GM19025 (cell line): ENCODE results near the gene MSANTD7.
"Not testable (repeated sequence)": the region's sequence is repeated elsewhere in the genome, so short reads cannot be mapped to it uniquely, and the experiment has no call there.

Source experiments
- ATAC-seq: cut with Tn5 transposase; IDR thresholded peaks from one replicate; pipeline ENCODE4 v1.9.1; 2021; ENCODE audit warnings: mild to moderate bottlenecking, low read depth, moderate library complexity; ENCODE audit not compliant: unreplicated experiment

The MSANTD7 gene

DNA sequence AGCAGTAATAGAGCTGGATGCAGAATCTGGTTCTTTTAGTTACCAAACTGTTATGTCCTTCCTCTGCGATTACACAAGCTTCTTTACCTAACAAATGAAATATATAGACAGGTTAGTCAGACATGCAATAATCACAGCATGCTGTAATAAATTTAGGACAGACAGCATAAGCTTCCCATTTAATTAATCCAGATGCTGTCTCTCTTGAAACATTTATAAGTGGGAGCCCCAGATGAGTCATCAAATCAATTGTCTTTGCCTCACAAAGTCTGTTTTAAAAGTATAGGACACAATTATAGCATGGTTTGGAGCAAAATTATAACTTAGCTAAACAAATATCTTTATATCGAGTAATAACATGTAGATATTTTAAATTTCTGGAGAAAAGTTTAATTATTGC is 1.9 kb upstream of the MSANTD7 start:
- ATAC-seq = no peak

DNA sequence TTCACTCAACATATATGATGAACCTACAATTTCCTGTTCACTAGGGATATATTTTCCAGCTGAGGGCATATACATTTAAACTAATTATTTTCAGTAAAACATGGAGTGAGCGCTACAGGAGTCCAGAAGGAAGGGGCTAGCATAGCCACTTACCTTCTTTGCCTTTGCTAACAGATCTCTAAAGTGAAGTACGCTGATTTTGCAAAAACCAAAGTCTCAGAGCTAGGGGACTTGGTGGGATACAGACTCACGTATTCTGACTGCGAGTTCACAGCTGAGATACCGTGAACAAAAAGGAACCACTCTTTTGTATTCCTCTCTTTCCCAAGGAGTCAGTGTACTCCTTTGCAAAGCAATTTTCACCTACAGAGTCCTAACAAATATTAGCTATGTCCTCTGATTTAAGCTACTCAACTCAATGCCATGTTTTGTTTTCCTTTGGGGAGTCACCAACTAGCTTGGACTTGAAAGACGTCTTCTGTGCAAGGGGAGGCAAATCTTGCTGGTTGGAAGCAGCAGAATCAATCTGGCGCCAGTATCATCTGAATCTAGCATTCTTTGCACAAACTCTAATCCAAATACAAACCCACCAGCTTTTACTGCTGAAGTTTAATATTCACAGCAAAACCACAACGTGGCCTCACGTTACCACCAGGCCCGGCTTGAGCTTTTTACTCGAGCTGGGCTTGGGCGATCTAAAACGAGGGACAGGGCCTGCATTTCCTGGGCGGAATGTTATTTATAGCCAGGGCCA is 926 bp upstream of the MSANTD7 start:
- ATAC-seq = no peak

DNA sequence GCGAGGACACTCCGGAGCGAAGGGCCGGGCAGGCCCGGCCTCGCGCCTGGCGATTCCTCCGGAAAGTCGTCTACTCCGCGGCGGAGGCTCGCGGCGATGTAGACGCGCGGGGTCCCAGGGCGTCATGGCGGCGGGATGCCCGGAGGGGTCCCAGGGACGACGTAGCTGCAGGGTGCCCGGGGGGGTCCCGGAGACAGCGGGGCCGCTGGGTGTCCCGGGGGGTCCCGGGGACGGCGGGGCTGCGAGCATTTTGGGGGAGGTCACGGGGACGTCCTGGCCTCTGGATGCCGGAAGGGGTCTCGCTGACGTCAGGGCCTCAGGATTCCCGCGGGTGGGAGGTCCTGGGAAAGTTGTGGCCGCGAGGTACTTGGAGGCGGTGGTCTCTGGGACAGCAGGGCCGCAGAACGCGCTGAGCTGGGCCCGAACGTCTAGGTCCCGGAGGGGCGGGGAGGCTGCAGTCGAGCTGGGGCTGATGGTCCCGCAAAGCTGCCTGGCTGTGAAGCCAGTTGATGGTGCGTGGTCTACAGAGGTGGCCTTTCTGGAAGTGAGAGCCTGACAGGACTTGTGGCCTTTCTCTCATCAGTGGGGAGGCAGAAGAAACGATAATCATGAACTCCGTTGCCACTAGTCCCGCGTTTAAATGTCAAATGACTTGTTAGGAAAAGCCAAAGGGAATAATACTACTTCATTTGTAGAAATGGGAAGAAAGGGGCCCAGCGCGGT is 637 bp downstream of the MSANTD7 start:
- ATAC-seq = no peak

DNA sequence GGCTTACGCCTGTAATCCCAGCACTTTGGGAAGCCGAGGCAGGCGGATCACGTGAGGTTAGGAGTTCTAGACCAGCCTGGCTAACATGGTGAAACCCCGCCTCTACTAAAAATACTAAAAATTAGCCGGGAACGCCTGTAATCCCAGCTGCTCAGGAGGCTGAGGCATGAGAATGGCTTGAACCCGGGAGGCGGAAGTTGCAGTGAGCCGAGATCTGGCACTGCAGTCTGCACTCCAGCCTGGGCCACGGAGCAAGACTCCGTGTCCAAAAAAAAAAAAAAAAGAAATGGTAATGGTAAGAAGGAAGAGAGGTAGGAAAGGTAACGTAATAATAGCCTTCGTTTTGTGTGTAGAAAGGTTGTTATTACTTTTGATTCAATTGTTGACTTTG is 1.2 kb downstream of the MSANTD7 start:
- no peak for ATAC-seq

DNA sequence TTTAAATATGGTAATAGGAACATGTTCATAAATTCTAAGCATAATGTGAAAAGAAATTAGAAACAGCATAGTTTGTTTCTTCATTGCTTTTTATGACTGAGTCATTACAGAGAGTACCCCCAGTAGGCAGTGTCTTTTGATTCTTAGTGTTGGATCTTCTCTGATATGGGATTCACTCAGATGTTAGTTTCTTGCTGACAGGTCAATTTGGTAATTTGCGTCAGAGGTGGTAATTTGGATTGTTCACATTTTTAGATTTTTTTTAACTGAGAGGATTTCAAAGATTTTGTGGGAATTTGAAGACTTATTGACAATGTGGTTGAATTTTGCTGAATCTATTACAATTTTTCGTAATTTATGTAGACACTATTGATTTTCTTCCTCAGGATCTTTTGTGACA is 2.1 kb downstream of the MSANTD7 start:
- ATAC-seq = no peak

DNA sequence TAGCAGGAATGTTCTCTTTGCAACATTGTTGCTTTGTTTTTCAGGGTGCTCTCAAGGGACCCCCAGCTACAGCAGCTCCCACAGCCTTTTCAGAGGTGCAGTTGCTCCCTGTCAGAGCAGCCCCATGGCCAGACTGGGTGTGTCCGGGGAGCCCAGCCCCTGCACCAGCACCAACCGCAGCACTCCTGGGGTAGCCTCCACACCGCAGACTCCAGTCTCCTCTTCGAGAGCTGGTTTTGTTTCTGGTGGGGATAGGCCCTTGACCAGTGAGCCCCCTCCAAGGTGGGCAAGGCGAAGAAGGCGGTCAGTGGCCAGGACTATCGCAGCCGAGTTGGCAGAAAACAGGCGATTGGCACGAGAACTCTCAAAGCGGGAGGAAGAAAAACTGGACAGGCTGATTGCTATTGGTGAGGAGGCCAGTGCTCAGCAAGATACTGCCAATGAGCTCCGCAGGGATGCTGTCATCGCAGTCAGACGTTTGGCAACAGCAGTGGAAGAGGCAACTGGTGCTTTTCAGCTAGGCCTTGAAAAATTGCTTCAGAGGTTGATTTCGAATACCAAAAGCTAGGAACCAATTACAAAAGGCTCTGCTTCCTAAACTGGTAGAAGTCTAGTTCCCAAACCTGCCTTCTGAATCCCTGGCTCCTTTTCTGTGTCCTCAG is 5.4 kb downstream of the MSANTD7 start:
- no peak for ATAC-seq

DNA sequence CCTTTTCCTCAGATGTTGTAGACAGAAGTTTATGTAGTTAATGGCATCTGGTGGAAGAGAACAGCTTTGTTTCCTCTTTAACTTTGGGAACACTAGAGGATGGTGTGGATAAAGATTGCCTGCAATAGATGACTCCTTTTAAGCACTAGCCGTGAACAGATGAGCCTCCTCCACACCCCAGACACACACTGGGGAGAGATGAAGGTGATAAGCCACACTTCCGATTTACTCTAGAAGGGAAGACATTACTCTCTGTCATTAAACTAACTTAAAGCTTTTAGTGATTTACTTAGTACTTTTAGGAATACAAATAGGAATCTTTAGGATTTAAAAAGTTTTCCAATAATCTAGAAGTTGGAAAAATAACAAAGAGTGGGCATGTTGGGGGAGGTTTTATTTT is 6.8 kb downstream of the MSANTD7 start:
- no peak for ATAC-seq

DNA sequence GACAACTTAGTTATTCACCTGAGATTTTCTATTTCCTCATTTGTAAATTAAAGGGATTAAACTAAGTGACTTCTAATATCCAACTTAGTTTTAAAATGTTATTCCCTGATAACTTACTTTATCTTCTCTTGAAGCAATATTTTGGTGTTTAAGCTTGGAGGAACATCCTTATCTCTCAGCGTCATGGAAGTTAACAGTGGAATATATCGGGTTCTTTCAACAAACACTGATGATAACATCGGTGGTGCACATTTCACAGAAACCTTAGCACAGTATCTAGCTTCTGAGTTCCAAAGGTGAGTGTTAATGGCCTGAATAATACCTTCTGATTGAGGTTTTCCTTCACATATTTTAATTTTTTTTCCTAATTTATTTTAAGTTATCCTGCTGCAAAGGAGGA is 14.1 kb downstream of the MSANTD7 start:
- no peak for ATAC-seq

DNA sequence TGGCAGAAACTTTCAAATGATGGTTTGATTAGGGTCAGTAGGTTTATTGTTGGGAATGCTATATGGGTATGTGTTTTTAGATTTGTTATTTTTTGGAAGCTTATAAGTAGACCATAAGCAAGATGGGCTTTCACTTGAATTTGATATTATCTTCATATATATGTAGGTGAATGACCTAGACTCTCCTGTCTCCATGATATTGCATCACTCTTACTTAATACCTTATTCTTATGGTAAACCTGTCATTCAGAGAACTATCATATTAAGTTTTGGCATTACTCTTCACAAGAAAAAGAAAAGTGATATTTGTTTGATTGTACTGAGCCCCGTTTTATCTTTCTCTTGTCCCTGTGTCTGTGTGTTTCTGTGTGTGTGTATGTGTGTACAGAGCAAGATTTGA is 17.3 kb downstream of the MSANTD7 start:
- ATAC-seq = no peak

DNA sequence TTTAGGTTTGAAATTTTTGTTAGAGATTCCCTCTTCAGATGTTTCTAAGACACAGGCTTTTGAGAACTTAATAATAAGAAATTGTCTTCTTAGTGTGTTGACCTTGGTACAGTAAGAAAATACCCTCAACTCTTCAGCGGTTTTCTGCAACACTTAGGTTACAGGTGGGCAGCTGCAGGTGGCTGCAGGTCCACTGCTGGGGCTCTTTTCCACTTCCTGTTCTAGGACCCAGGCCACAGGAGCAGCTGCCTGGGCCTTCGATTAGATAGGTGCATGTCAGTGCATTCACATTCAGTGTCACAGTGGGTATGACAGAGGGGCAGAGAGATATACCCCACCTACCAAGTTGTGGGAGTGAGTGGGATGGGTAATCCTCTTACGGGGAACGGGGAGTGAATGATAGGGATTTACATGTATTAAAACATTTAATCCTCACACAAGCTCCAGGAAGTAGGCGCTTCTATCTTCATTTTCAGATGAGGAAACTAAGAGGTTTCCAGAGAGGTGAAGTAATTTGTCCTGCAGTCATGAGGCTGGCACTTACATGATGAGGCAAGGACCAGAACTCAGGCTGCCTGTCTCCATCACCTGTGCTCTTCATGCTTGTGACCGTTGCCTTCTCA is 20.3 kb downstream of the MSANTD7 start:
- ATAC-seq = no peak

DNA sequence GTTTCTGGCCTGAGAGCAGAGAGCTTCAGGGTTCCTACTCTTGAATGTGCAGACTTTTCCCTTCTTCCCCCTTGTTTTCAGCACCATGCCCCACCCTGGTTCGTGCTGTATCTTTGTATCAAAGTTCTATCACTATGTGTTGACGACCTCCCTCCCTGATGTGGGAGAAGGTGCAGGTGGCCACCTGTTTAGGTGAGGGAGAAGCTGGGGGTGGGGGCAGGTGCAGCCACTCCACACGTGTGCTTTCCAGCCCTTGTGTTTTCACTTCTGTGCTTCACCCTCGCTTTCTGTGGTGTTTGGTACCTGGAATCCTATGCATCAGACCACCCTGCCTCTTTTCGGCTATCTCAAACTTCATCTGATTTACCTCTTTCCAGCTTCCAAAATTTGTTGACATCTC is 20.9 kb downstream of the MSANTD7 start:
- no peak for ATAC-seq

DNA sequence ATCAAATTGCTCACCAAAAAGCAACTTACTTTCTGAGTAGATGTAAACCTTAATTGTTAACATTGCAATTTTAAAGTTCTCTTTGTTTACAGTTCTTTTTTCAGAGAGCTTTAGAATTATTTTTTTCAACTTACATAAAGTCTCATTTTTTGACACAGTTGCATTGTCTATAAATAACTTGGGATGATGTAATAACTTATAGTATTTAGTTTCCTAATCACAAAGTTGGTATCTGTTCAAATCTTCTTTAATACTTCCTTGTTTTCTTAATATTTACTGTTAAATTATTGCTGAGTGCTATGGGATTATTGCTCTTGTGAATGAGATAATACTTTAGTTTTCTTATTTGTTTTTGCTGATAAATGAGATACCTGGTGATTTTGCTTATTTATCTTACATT is 21.7 kb downstream of the MSANTD7 start:
- no peak for ATAC-seq

DNA sequence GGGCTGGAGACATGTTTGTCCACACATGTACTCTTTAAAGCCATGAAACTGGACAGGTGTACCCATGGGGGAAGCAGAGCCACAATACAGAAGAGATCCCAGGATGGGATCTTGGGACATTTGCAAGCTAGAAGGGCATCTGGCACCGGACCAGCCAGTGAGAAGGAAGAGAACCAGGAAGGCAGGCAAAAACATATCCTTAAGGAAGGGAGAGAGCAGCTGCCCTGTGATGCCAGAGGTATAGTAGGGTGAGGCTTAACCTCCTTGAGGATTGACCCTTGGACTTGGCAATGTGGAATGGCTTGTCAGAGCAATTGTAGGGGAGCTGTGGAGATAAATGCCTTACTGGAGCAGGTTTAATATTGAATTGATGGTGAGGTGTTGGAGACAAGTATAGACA is 22.7 kb downstream of the MSANTD7 start:
- ATAC-seq = no peak

DNA sequence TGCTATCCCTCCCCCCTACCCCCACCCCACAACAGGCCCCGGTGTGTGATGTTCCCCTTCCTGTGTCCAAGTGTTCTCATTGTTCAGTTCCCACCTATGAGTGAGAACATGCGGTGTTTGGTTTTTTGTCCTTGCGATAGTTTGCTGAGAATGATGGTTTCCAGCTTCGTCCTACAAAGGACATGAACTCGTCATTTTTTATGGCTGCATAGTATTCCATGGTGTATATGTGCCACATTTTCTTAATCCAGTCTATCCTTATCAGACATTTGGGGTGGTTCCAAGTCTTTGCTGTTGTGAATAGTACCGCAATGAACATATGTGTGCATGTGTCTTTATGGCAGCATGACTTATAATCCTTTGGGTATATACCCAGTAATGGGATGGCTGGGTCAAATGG is 26.4 kb downstream of the MSANTD7 start:
- not testable (repeated sequence) for ATAC-seq

DNA sequence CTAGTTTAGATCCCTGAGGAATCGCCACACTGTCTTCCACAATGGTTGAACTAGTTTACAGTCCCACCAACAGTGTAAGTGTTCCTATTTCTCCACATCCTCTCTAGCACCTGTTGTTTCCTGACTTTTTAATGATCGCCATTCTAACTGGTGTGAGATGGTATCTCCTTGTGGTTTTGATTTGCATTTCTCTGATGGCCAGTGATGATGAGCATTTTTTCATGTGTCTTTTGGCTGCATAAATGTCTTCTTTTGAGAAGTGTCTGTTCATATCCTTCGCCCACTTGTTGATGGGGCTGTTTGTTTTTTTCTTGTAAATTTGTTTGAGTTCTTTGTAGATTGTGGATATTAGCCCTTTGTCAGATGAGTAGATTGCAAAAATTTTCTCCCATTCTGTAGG is 26.8 kb downstream of the MSANTD7 start:
- ATAC-seq = not testable (repeated sequence)

DNA sequence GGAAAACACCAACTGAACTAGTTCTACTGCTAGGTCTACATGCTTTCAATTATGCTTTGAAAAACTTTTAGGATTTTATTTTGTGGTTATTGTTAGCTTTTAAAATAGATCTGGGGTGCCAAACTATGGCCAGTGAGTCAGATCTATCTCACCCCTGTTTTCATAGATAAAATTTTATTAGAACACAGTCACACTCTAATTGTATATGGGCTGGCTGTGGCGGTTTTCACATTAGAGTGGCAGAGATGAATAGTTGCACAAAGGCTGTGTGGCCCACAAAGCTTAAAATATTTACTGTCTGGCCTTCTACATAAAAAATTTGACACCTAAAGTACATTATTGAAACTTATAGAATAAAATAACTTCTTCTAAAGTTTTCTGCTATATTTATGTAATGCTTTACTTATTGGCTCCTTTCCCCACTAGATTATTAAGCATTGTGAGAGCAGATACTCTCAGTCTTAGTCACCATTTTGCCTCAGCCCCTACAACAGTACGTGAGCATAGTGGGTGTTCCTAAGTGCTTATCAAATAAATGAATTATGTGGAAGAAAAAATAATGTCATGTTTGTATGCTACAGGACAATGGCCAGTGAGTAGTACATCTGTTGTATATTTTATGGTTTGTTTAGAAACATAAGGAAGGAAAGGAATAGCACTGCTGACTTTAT is 35.1 kb downstream of the MSANTD7 start:
- ATAC-seq = no peak

DNA sequence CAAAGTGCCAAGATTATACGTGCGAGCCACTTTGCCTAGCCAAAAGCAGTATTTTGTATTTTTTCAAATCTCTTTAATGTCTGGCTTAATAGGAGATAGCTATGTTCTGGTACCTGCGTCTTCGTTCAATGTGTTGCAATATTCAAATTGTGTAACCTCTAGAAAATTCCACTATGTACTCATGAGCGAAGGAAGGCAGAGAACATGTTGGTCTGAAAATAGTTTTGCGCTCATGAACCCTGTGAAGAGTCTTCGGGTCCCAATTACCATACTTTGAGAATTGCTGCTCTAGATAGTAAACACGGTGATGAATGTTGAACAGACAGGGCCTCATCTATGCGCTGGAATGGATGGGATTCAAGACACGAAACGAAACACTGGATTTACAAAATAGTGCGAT is 37.8 kb downstream of the MSANTD7 start:
- ATAC-seq = no peak

DNA sequence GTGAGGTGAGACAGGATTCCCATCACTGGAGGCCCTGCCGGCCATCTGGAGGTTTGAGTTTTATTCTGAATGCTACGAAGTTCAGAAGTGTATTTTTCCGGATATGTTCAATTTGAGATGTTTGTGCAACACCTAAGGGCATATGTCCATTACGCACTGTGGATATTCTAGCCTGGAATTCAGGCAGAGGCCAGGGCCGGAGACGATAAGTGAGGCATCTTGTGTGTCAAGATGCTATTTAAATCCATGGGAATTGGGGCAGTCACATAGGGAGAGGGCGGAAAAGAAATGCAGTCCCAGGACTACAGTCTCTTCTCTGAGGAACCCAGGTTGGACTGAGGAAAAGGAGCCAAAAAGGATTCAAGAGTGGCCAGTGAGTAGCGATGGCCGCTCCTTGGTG is 38.7 kb downstream of the MSANTD7 start:
- ATAC-seq = no peak

DNA sequence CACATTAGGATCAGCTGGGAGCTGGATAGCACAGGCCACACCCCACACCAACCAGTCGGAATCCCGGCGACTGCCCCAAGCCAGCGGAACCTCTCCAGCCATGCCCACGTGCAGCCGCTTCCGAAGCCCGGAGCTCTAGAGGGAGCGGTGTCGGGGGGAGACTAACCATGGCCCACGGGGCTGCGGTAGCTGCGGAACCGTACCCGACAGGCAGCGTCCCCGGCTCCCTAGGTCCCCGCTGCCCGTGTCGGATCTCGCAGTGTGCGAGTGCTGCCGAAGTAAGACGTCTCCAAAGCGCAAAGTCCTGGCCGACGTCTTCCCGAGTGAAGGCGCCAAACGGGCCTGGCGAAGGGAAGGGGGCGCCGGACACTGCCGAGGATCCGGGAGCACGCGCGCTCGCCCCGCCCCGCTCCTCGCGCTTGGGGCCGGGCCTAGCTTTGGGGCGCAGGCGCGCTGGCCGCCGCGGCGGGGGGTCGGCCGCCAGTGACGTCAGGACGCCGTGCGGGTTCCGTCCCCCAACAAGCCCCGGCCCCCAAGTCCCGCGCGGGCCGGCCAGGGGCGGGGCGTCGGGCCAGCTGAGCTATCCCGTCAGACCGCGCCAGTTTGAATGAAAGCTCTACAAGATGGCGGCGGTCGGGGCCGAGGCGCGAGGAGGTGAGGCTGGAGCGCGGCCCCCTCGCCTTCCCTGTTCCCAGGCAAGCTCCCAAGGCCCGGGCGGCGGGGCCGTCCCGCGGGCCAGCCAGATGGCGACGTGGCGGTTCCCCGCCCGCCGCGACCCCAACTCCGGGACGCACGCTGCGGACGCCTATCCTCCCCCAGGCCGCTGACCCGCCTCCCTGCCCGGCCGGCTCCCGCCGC is 40.4 kb downstream of the MSANTD7 start, which contains the start of gene SUV39H2:
Gene SUV39H2, plus strand, starts transcription at position 601 of the 858 bp plus-strand sequence. Its CDS starts 23 bp downstream, at position 624.
- ATAC-seq = peak; percentile 93
